Measurements from ENCODE around the gene ABR. TPM values are rescaled to one million over a fixed set of nuclear protein-coding genes. Genes with fewer than 3 reads are reported as not detected.

ABR gene
- total and polyA plus RNA-seq, 3 donors from 2014 or later, result 30.6 to 52.7 (median 42.1) TPM

GRCh38 chr17:1197379-1197778 lies 17.6 kb upstream of the ABR start:
- H3K9me3 ChIP-seq, result no peaks in the 10 kb centered on the region
- no peaks in the 10 kb centered on the region for H3K27me3 ChIP-seq
- peaks cover 18% of the 10 kb centered on the region for H3K4me1 ChIP-seq
- 67 to 83% methylated on average over 3 of the region's 3 CpGs for WGBS, 2 donors
- H3K36me3 ChIP-seq (ENCODE audit: low read depth, missing control alignments), result no peaks in the 10 kb centered on the region
- no peak for TF ChIP-seq POLR2A (IDR thresholded peaks at IDR 0.05)
- H3K27ac ChIP-seq, result peak overlapping the region; percentile 55 to 71
- H3K4me3 ChIP-seq, result no peak overlapping the region
- peak; percentile 65 for DNase-seq
- intact Hi-C loops (cut with DNase I; ENCODE audit: low total_unique reads), result no loop called here

- no peak for DNase-seq
- Histone ChIP-seq H3K27ac (peak overlapping the region in 1 of 2 donors; percentile 71), H3K36me3 (ENCODE audit: low read depth, missing control alignments) (no peaks in the 10 kb centered on the region), H3K9me3 (no peaks in the 10 kb centered on the region), H3K27me3 (no peaks in the 10 kb centered on the region), H3K4me1 (peaks cover 18% of the 10 kb centered on the region), H3K4me3 (no peak overlapping the region)
- 93 to 97% methylated on average over 13 to 14 of the region's 14 CpGs for WGBS, 2 donors
- TF ChIP-seq CTCF (IDR thresholded peaks at IDR 0.05) (no peak), POLR2A (IDR thresholded peaks at IDR 0.05) (no peak)
- intact Hi-C loops (cut with DNase I; ENCODE audit: low total_unique reads), result no loop called here
Measured at GRCh38 chr17:1196946-1197345, 17.2 kb upstream of the ABR start.

- no peak for DNase-seq
- Histone ChIP-seq H3K9me3 (no peaks in the 10 kb centered on the region), H3K4me1 (peaks cover 18% of the 10 kb centered on the region), H3K4me3 (no peak overlapping the region), H3K36me3 (ENCODE audit: low read depth, missing control alignments) (no peaks in the 10 kb centered on the region), H3K27ac (no peak overlapping the region), H3K27me3 (no peaks in the 10 kb centered on the region)
- 79 to 84% methylated on average over 24 to 31 of the region's 31 CpGs for WGBS, 2 donors
- intact Hi-C loops (cut with DNase I; ENCODE audit: low total_unique reads), result no loop called here
- no peak for TF ChIP-seq POLR2A (IDR thresholded peaks at IDR 0.05)
- TF ChIP-seq CTCF (IDR thresholded peaks at IDR 0.05), result no peak
Measured at GRCh38 chr17:1192911-1193699, 13.3 kb upstream of the ABR start.

- Histone ChIP-seq H3K4me1 (peaks cover 26% of the 10 kb centered on the region), H3K27me3 (no peaks in the 10 kb centered on the region), H3K9me3 (no peaks in the 10 kb centered on the region), H3K36me3 (ENCODE audit: low read depth, missing control alignments) (no peaks in the 10 kb centered on the region), H3K27ac (no peak overlapping the region), H3K4me3 (no peak overlapping the region)
- no peak for DNase-seq
- intact Hi-C loops (cut with DNase I; ENCODE audit: low total_unique reads), result no loop called here
- 87 to 93% methylated on average over 25 of the region's 25 CpGs for WGBS, 2 donors
- TF ChIP-seq CTCF (IDR thresholded peaks at IDR 0.05) (no peak), POLR2A (IDR thresholded peaks at IDR 0.05) (no peak)
Measured at GRCh38 chr17:1190751-1191331, 11.1 kb upstream of the ABR start.

- intact Hi-C loops (cut with DNase I; ENCODE audit: low total_unique reads), result loop anchor here (10.0 kb wide), 1 partner anchor 64 kb away; no protein-coding TSS in a partner anchor
- peak; percentile 86 for DNase-seq
- H3K4me3 ChIP-seq, result no peak overlapping the region
- peaks cover 26% of the 10 kb centered on the region for H3K4me1 ChIP-seq
- TF ChIP-seq POLR2A (IDR thresholded peaks at IDR 0.05), result no peak
- no peak for TF ChIP-seq CTCF (IDR thresholded peaks at IDR 0.05)
- H3K9me3 ChIP-seq, result no peaks in the 10 kb centered on the region
- H3K36me3 ChIP-seq (ENCODE audit: low read depth, missing control alignments), result no peaks in the 10 kb centered on the region
- no peaks in the 10 kb centered on the region for H3K27me3 ChIP-seq
- WGBS, 2 donors, result 46 to 67% methylated on average over 20 of the region's 20 CpGs
- H3K27ac ChIP-seq, result peak overlapping the region in 1 of 2 donors; percentile 63
Measured at GRCh38 chr17:1188812-1189504, 9.2 kb upstream of the ABR start.
